Dedifferentiated amniotic fluid mesenchymal stem cell (primary cell): ENCODE measurements around the gene CCDC88C.

ENCODE experiments used
- DNase-seq: peaks from one replicate; pipeline ENCODE4 v3.0.0-alpha.2; 2016; ENCODE audit errors: extremely low spot score

The CCDC88C gene

DNA sequence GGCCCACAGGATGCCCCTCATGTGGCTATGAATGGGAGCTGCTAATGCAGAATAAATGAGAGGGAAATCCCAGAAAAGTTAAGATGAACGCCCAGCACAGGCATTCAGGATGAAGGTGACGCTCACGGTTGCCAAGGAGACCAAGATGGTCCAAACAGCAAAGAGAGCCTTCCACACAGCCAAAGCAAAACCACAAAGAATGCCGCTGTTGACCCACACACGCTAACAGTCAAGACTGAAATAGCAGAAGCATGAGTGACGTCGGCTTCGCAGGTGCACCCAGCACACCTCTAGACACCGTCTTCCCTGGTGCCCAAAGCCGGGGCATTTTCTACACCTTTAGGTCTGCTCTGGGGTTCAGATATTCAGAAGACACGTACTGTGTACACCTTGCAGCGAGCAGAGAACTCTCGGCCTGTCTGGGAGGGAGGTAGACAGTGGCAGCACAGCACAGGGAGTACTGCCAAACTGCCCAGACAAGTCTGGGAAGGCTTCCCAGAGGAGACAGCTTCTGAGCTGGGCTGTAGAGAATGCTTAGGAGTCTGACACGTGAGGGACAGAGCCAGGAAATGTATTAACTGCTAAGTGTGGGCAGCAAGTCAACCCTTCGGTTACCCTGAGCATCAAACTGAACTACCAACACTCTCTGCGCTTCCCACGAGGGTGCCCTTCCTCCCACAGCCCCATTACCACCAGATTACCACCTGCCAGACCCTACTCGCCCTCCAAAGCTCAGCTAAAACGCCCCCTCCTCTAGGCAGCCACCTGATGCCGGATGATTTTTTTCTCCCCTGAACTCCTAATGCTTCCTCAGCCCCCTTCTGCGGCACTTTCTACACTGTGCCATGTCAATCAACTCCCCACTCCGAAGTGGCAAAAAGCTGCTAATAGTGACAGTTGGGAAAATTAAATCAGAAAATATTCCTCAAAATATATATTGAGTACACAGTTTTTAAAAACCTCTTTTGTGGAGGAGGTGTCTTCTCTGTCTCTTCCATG, 50.1 kb downstream of the CCDC88C start:
- DNase-seq, result no peak

- DNase-seq, result no peak
Observed at GRCh38 chr14:91366749-91367148, 50.9 kb downstream of the CCDC88C start.

DNA sequence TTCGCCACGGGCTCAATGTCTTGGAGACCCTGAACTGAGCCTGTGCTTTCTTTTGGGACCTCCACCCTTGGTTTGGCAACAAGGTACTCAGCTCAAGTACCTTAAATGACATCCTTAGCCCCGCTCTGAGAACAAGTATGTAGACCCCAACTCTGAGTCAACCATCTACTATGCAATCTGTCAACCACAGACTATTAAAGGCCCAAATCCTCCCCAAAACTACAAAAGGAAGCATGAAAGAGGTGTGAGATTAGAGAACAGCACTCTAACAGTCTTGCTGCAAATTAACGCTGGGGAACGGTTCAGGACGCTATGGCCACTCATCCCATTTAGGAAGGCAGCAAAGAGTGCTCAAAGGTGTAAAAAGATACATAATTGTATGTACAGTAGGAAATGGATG, 52.1 kb downstream of the CCDC88C start:
- no peak for DNase-seq

DNA sequence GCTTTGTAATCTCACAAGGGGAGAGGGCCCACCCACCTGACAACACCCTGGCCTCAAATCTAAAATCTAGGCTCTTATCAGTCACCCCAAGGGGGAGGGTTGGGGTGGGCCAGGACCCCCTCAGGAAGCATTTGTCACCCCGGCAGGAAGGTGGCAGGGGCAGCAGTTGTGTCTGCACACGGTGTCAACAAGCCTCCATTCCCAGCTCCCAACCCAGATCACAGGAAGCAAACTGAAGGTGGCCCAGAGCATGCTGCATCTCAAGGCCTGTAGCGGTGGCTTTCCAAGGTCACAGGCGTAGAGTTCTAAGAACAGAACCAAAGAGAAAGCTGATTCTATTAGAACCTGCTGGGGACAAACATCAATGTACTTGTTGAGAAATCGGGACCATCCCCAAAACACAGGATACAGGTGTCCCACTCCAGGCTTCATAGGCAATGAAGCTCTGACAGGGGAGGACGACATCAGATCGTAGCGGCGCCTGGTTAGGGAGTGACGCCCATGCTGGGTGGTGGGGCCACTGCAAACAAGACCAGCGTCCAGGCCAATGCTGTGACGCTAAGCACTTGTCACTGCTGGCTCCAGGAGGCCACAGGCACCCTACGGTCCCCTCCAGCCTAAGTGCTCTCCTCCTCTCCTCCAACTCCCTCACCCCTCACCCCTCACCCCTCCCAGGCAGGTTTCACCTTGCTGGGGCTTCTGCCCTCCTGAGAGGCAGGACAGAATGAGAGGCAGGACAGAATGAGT, 52.9 kb downstream of the CCDC88C start:
- no peak for DNase-seq

DNA sequence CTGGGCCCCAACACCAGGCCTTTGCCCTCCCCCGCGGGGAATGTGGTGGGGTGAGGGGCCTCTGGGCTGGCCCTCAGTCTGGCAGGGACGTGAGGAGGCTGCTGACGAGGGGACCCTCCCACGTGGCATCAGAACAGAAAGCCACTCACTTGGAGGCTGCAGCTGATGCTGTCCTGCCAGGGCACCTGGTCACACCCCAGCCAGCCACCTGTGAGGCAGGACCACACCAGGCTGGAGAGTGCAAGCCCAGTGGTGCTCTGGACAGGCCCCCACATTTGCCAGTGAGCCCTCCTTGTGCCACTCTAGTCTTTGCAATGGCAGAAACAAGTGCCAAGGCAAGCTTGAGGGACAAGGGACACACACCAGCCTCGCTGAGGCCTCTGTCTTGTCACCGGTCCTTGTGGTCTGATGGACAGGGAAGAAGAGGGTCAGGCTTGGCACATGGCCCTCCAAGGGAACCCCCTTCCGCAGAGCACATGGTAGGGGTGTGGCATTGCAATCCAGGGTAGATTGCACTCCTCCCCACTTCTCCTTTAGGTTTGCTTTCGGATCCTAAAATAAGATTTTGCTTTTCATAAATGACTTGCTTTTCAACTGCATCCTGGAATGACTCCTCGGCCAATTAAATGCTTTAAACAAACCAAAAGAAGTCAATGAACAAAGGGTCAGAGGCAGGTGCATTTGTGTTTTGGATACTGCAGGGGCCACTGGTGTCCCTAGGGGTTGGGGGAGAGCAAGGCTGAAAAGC, 53.7 kb downstream of the CCDC88C start:
- DNase-seq, result no peak

DNA sequence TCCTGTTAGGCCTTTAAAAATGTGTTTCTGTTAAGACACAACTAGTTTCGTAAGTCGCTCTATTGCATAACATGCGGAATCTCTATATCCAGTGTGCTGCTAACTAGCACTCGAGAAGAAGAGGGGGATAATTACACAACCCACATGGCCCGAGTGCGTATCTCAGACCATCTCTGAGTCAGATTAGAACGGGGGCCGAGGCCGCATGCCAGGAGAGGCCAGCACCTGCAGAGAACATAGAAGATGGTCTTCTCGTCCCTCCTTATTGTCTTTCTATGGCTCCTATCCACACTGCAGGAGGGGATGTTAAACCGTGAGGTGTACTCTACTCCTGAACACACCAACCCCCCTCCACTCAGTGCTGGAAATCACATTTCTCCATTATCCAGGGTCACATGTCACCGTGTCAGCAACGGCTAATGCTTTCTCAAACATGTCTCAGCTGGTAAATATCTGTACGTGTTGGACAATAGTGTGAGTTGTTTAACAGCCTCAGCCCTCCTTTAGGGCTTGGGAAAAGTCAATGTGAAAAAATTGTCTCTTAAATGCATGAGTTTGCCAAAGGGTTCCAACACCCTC, 56.3 kb downstream of the CCDC88C start:
- no peak for DNase-seq

DNA sequence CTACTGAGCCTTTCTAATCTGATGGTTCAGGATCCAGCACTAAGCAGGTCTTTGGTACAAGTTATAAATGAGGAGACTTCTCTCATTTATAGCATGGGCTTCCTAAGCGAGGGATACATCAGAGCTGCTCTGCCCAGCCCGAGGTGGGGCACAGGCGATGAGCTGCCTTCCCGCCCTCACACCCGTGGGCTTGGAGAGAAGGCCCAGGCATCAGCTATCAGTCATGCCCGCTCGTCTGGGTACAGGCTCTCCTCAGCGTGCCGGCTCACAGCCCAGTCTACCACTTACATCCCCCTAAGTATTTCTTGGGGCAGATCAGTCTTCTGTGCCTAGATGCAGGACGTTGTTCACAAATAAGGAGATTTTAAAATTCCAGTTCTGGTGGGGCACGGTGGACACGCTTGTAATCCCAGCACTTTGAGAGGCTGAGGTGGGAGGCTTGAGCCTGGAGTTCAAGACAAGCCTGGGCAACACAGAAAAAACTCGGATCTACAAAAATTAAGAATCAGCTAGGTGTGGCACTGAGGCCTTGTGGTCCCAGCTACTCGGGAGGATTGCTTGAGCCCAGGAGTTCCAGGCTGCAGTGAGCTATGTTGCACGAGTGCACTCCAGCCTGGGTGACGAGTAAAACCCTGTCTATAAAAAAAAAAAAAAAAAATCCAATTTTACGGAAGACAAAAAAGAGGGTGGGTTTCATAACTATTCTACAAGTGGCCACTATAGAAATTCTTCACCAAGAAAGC, 57.0 kb downstream of the CCDC88C start:
- no peak for DNase-seq

- DNase-seq, result no peak
Observed at GRCh38 chr14:91358654-91359220, 58.9 kb downstream of the CCDC88C start.

DNA sequence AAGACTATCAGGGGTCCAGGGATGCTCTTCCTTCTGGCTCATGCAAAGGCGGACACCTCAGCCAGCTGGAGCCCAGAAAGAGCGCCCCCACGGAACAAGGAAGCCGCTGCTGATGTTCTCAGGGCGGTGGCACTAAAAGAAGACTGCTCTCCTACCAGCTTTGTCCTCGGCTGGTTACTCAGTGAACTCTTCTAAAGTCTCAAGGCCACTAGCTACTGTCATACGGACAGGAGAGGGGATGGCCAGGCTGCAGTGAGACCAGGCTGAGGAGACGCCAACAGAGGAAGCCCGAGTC, 59.6 kb downstream of the CCDC88C start:
- no peak for DNase-seq

DNA sequence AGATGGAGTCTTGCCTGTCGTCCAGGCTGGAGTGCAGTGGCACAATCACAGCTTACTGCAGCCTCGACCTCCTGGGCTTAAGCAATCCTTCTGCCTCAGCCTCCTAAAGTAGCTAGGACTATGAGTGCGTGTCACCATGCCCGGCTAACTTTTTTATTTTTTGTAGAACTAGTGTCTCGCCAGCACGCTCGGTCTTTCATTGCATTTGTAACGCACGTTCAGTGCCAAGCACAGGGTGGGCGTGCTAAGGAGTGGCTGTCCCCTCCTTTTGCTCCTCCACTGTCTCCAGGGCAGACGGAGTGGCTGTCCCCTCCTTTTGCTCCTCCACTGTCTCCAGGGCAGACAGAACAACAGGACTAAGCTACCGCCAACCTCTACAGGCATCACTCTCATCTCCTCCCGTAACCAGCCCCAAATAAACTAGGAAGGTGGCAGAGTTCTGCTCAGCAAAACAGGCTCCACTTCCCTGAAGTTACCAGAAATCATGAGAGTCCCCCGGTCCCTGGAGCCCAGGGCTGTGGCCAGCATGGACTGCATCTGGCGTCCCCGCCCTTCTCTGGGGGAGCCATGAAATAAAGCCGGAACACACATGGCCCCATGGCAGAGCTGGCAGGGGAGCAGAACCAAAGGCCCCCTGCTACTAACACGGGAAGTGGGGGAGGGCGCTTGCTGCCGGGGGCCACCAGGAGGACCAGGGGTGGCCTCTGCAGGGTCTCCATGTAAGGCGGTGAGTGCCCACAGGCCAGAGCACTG, 60.2 kb downstream of the CCDC88C start:
- no peak for DNase-seq

- DNase-seq, result no peak
Observed at GRCh38 chr14:91356181-91356763, 61.3 kb downstream of the CCDC88C start.

DNA sequence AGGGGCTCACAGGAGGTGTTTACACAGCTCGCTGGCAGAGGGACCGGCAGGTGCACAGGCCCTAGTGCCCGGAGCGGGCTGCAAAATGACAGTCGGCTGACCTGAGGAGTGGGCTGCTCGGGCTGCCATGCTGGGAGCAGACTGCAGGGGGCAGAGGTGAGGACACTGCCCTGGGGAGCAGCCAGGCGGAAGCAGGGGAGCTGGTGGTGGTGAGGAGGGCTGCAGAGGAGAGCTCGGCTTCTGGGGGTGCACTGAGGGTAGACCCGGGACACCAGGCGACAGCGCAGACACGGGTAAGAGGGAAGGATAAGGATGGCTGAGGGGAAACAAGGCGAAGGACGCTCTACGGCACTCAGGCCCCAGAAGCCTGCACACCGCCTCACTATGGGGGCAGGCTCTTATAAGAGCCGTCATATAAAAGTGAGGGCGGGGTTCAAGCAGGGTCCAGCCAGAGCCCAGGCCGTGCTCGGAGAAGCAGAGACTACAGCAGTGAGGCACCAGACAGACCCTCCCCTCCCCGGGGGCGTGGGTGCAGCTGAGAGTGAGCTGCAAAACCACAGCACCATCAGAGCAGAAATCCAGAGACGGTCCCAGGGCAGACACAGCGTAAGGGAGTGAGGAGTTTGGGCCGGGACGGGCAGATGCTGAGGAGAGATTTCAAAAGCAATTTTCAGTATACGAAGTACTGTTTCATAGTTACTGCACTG, 62.5 kb downstream of the CCDC88C start:
- no peak for DNase-seq

DNA sequence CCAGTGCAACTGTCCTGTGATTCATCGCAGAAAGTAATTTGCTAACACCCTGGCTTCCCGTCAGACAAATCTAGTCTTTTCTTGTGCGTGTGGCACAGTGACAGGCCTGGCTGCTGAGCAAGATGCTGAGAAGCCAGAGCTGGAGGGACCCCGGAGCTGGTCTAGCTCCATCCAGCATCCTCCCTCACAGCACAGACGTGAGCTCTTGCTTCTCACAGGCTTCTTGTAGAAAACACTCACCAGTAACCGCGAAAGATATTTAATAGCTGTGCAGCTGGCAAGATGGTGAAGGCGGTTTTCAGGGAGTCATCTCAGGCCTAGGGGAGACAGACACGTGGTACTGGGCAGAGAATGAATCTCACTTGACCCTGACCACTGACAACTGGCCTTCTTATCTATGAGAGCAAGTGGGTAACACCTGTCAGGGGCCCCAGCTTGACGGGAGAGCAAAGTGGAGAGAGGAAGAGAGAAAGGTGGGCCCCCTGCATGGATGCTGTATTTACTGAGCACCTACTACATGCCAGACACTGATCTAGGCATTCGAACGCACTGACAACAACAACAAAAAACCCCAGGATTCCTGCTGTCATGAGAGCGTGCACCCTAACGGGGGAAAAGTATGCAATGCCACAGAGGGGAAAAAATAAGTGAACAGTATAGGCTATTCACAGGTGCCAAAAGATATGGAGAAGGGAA, 63.3 kb downstream of the CCDC88C start:
- DNase-seq, result no peak

GRCh38 chr14:91352728-91353692, 64.6 kb downstream of the CCDC88C start:
- no peak for DNase-seq

- no peak for DNase-seq
Observed at GRCh38 chr14:91352053-91352452, 65.6 kb downstream of the CCDC88C start.

- no peak for DNase-seq
Observed at GRCh38 chr14:91351512-91351862, 66.1 kb downstream of the CCDC88C start.

GRCh38 chr14:91350813-91351511, 66.7 kb downstream of the CCDC88C start:
- no peak for DNase-seq
